ENCODE measurements around the gene KLHDC8A. TPM values are rescaled to one million over a fixed set of nuclear protein-coding genes. Genes with fewer than 3 reads are reported as not detected.

Gene KLHDC8A
- total RNA-seq, 1 donor, result not detected

GRCh38 chr1:205321162-205321958, 35.4 kb downstream of the KLHDC8A start, which contains the start of gene NUAK2:
Gene NUAK2 (minus strand): TSS chr1:205321745. CDS start chr1:205321628, 117 bp downstream.
- H3K4me3 ChIP-seq (ENCODE audit: low read depth, low read length), result peak within 1 kb of the TSS; percentile 92
- peak; percentile 12 for TF ChIP-seq CTCF (IDR thresholded peaks at IDR 0.05; ENCODE audit: insufficient read depth, low read length)
- peak; percentile 79 for DNase-seq (ENCODE audit: low read depth)

GRCh38 chr1:205319081-205320018, 37.4 kb downstream of the KLHDC8A start:
- H3K4me3 ChIP-seq (ENCODE audit: low read depth, low read length), result peak overlapping the region; percentile 59
- TF ChIP-seq CTCF (IDR thresholded peaks at IDR 0.05; ENCODE audit: insufficient read depth, low read length), result no peak
- peak; percentile 89 for DNase-seq (ENCODE audit: low read depth)

DNA sequence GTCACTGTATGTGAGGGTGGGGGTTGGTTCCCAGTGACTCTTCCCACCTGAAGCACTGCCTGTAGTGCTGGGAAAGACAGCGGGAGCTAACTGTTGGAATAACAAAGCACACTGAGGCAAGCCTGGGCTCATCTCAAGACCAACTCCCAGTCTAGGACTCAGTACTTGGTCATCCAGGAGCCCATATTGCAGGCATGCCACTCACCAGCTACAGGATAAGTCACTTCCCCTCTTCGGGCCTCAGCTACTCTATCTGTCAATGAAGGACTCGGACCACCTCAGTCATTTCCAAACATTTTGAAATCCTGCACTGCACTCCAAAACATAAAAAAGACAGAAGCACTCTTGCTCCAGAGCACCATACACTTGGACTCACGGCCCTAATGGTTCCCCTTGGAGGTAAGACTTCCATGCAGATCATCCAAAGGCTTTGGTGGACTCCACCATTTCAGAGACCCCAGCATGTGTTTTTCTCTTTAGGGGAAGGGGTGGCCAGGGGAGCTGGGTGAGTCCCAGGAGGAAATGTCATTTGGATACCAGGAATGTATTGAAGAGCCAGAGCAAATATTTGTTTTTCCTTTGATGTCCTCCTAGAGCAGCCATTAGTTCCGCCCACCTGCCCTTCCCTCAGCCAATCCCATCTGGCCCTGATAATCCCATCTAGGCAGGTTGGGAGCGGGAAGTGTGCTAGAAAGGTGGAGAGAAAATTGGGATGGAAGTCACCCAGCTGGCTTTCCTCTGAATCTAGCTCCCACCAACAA, 38.3 kb downstream of the KLHDC8A start:
- no peak for TF ChIP-seq CTCF (IDR thresholded peaks at IDR 0.05; ENCODE audit: insufficient read depth, low read length)
- peak overlapping the region; percentile 59 for H3K4me3 ChIP-seq (ENCODE audit: low read depth, low read length)
- DNase-seq (ENCODE audit: low read depth), result no peak

GRCh38 chr1:205317311-205317917, 39.3 kb downstream of the KLHDC8A start:
- TF ChIP-seq CTCF (IDR thresholded peaks at IDR 0.05; ENCODE audit: insufficient read depth, low read length), result no peak
- H3K4me3 ChIP-seq (ENCODE audit: low read depth, low read length), result no peak overlapping the region
- no peak for DNase-seq (ENCODE audit: low read depth)

DNA sequence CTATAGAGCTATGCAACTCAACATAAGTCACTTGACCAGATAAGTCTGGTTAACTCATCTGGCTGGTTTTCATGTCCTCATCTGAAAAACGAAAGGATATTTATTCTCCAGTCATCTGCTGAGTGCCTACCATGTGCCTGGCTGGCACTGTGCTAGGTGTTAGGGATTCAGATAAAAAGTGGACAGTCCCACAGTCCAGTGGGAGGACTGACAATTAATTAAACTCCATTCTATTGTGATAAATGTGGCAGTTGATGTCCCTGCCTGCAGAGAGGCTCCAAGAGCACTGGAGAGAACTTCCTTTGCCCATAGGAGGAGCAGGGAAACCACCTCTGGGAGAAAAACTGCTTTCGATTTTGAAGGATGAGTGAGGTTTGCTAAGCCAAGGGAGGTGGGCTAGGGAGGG, 40.6 kb downstream of the KLHDC8A start:
- no peak overlapping the region for H3K4me3 ChIP-seq (ENCODE audit: low read depth, low read length)
- TF ChIP-seq CTCF (IDR thresholded peaks at IDR 0.05; ENCODE audit: insufficient read depth, low read length), result no peak
- no peak for DNase-seq (ENCODE audit: low read depth)

Measured in fibroblast of the aortic adventitia (primary cell).